Activated CD4-positive, alpha-beta T cell treated with anti-CD3 and anti-CD28 coated beads, Interleukin-2, amount 50 U/mL, for 4 hours (primary cell): ENCODE data around the gene ZC2HC1B.
"Not testable (repeated sequence)": the region's sequence is repeated elsewhere in the genome, so short reads cannot be mapped to it uniquely, and the experiment has no call there.

Experiments used
- DNase-seq, 2 experiments: peaks; one replicate each; pipeline ENCODE4 v3.0.0-alpha.2; 2020

Gene ZC2HC1B

GRCh38 chr6:143864234-143864633 lies at the start of gene ZC2HC1B:
Gene ZC2HC1B, plus strand, starts transcription at chr6:143864474. Its CDS starts 66 bp downstream, at chr6:143864540.
- no peak for DNase-seq

- DNase-seq, result no peak
Observed at GRCh38 chr6:143817621-143818020, 46.7 kb upstream of the ZC2HC1B start.

- DNase-seq, result no peak
Observed at GRCh38 chr6:143821359-143821758, 42.9 kb upstream of the ZC2HC1B start.

- DNase-seq, result no peak
Observed at GRCh38 chr6:143822584-143823024, 41.7 kb upstream of the ZC2HC1B start.

- DNase-seq, result no peak
Observed at GRCh38 chr6:143823548-143823947, 40.7 kb upstream of the ZC2HC1B start.

- no peak for DNase-seq
Observed at GRCh38 chr6:143828572-143828971, 35.7 kb upstream of the ZC2HC1B start.

- DNase-seq, result no peak
Observed at GRCh38 chr6:143836150-143836549, 28.1 kb upstream of the ZC2HC1B start.

- DNase-seq, result no peak
Observed at GRCh38 chr6:143838395-143838794, 25.9 kb upstream of the ZC2HC1B start.

- DNase-seq, result no peak
Observed at GRCh38 chr6:143839196-143839595, 25.1 kb upstream of the ZC2HC1B start.

- no peak for DNase-seq
Observed at GRCh38 chr6:143840595-143841265, 23.5 kb upstream of the ZC2HC1B start.

GRCh38 chr6:143842461-143842901 lies 21.8 kb upstream of the ZC2HC1B start:
- DNase-seq, result no peak

GRCh38 chr6:143842902-143843676 lies 21.2 kb upstream of the ZC2HC1B start, which contains the start of gene LTV1:
Gene LTV1, plus strand, starts transcription at chr6:143843338. Its CDS starts 140 bp downstream, at chr6:143843478.
- peak; percentile 87 to 89 for DNase-seq

- no peak for DNase-seq
Observed at GRCh38 chr6:143843677-143843999, 20.6 kb upstream of the ZC2HC1B start.

GRCh38 chr6:143844006-143844405 lies 20.3 kb upstream of the ZC2HC1B start:
- DNase-seq, result no peak

- no peak for DNase-seq
Observed at GRCh38 chr6:143845033-143845432, 19.2 kb upstream of the ZC2HC1B start.

GRCh38 chr6:143851706-143852105 lies 12.6 kb upstream of the ZC2HC1B start:
- not testable (repeated sequence) for DNase-seq

- DNase-seq, result not testable (repeated sequence)
Observed at GRCh38 chr6:143855057-143855456, 9.2 kb upstream of the ZC2HC1B start.

GRCh38 chr6:143856762-143857161 lies 7.5 kb upstream of the ZC2HC1B start:
- not testable (repeated sequence) for DNase-seq

- DNase-seq, result no peak
Observed at GRCh38 chr6:143857651-143858050, 6.6 kb upstream of the ZC2HC1B start.

GRCh38 chr6:143859891-143860660 lies 4.2 kb upstream of the ZC2HC1B start:
- DNase-seq, result no peak

- no peak for DNase-seq
Observed at GRCh38 chr6:143863771-143864170, 503 bp upstream of the ZC2HC1B start.

- DNase-seq, result no peak
Observed at GRCh38 chr6:143867236-143867635, 3.0 kb downstream of the ZC2HC1B start.

- DNase-seq, result not testable (repeated sequence)
Observed at GRCh38 chr6:143868808-143869207, 4.5 kb downstream of the ZC2HC1B start.
